GM19395 (cell line): ENCODE results near the gene SESN3.
A peak's percentile ranks its signal among the peaks of the same experiment; 100 is the strongest.
"Not testable (repeated sequence)": the region's sequence is repeated elsewhere in the genome, so short reads cannot be mapped to it uniquely, and the experiment has no call there.

ENCODE experiments used
- ATAC-seq: cut with Tn5 transposase; IDR thresholded peaks from one replicate; pipeline ENCODE4 v1.9.1; 2021; ENCODE audit warnings: mild to moderate bottlenecking, moderate library complexity; ENCODE audit not compliant: unreplicated experiment

Gene SESN3

GRCh38 chr11:95154514-95154913, 76.5 kb downstream of the SESN3 start:
- ATAC-seq = no peak

- no peak for ATAC-seq
Observed at GRCh38 chr11:95153857-95154246, 77.2 kb downstream of the SESN3 start.

DNA sequence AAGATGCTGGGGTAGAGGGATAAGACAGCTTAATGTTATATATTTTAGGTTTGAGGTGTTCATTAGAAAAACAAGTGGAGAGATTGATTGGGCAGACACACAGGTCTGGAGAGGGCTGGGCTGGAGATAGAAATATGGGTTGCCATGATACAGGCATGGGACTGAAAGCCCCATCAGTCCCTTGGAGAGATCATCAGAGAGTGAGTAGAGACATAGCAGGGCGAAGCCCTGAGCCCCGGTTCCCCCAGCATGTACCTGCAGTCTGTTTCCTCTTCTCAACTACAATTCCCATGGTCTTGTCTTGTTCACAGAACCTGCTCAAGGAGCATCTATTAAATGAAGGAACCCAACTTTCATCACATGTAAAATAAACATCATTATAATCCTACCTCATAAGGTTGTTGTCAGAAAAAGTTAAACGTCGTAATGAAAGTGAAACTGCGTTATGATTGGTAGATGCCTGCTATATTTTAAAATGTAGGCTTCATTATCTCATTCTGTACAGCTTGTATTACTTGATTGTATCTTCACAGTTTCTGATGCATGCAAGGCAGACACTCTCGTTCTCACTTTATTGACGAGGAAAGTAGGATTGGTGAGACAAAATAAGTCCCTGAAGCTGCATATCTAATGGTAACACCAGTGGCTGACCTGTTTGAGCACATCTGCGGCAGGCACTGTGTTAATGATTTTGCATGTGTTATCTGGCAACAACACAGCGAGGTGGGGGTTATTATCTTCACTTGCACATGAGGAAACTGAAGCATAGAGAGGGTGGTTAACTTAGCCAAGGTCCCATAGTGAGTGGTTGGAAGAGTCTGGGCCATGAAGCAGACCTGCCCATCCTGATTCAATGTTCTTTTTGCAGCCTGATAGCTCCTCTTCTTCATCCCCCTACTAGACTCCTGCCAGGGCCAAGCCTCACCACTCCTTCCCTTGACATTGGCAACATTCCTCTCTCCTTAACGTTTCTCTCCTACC, 77.8 kb downstream of the SESN3 start:
- no peak for ATAC-seq

DNA sequence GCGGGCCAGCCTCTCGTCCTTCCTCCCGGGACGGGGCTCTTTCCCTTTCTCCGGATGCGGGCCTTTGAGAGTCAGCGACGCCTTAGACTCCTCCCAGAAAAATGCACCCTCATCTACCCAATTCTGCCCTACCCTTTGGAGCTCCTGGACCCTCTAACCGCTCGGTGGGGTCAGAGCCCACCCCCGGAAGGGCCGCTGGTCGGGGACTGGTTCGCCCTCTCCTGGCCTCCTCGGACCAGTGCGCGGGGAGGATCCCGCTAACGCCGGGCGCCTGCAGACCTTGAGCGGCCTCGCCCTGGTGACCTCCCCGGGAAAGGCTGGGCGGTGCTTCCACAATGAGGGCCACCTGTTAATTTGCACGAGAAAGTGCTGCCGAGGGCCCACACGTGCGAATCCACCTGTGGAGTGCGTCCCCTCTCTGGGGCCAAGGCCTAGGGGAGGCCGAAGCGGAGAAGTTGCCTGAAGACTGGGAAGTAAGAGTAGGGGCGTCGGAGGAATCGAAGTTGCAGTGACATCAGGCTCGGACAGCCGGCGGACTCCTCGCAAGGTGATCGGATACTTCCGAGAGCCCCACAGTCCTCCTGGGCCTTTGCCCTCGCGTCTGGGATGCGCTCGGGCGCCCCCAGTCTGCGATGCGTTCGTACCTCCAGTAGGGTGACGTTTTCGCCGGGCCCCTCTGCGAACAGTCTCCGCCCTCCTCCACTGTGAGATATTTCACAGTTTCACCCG, 79.9 kb downstream of the SESN3 start:
- ATAC-seq = peak; percentile 85

DNA sequence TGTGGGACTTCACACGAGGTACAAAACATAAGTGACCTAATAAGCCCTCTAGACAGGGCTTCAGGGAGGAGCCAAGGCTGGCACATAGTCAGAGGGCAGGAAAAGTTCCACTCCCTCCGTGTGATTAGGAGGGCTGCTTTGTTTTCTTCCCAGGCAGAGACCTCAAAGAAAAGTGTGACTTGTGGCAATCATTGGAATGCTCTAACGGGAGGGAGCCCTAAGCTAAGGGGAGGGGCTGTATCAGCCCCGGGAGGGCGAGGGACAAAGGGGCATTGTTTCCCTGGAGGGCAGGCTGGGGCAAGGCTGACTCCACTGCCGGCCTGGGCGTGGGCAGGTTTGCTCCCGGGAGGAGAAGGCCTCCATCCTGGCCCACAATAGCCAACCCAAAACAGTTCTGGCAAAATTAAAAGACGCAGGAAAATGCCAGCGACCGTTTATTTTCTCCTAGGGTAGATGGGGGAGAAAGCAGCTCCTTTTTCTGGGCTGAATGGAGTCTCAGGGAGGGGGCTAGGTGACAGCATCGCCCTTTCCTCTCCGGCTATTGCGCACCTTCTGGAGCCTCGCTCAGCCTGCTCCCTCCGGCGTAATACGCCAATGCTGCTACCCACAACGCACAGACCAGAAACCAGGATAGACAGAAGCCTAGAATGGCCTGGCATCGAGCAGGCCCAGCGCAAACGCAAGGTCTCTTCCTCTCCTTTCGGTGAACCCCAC, 81.2 kb downstream of the SESN3 start:
- ATAC-seq = no peak

GRCh38 chr11:95148938-95149337, 82.1 kb downstream of the SESN3 start:
- no peak for ATAC-seq

- no peak for ATAC-seq
Observed at GRCh38 chr11:95148406-95148805, 82.6 kb downstream of the SESN3 start.

DNA sequence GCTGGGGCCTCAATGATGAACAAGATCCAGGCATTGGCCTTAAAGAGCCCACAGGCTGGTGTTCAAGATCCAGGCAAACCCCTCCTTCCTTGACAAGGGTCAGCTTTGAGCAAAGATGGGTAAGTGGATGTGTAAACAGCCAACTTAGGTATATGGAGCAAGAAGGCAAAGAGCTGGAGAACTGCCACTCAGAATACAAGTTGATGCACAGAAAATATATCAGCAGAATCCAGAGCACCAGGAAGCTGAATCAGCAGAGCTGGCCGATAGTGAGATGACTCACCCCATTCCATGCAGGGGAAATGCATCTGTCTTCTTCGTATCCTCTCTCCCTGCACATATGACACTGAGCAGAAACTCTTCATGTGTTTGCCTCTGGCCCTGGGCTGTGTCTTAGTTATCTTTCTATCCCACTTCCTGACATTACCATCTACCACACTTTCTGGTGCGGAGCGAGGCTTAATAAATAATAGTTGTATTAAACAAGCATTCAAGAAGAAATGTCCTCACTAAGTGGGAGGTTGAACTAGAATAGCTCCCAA, 83.6 kb downstream of the SESN3 start:
- no peak for ATAC-seq

GRCh38 chr11:95145430-95146060, 85.5 kb downstream of the SESN3 start:
- ATAC-seq = no peak

- ATAC-seq = no peak
Observed at GRCh38 chr11:95144313-95145235, 86.4 kb downstream of the SESN3 start.

DNA sequence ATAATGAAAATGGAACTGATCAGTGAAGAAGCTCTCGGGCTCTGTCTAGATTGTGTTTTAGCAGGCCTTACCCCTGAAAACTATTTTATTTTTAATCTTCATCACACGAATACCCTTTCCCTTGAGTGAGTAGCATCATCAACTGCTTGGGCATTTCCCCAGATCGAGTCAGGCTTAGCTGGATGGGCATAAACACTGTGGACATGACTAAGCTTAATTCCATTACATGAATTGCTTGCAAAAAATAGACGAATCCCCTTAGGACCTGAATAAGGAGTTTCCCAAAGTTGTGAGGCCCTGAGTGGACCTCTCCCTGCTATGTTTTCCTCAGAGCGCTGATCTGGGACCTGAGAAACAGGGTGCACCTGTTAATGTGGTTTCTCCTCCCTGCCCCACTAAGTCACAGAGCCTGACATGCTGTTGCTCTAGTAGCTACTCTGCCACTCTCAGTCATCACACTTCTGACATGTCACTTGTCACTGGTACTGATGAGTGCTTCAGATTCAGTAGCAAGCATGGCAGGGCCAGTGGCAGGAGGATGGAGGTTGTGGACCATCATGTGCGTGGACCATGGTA, 87.8 kb downstream of the SESN3 start:
- no peak for ATAC-seq

GRCh38 chr11:95142431-95142830, 88.6 kb downstream of the SESN3 start:
- no peak for ATAC-seq

- ATAC-seq = no peak
Observed at GRCh38 chr11:95140397-95141033, 90.5 kb downstream of the SESN3 start.

- peak; percentile 92 for ATAC-seq
Observed at GRCh38 chr11:95138448-95138847, 92.6 kb downstream of the SESN3 start.

DNA sequence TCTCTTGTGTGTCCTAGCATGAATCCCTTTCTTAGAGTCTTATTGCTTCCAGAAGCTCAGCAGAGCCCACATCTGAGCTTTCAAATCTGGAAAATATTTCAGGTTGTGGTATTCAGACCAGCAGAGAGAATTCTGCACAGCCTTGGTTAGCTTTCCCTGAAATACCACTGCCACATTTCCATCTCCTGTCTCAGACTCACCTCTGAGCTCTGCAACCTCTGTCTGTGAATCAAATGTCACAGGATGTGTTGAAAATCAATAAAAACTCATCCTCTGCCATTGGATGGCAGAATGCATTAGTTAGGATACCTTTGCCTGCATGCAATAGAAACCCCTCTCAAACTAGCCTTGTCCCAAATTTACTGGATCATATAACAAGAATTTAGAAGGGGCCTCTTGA, 93.7 kb downstream of the SESN3 start:
- no peak for ATAC-seq

DNA sequence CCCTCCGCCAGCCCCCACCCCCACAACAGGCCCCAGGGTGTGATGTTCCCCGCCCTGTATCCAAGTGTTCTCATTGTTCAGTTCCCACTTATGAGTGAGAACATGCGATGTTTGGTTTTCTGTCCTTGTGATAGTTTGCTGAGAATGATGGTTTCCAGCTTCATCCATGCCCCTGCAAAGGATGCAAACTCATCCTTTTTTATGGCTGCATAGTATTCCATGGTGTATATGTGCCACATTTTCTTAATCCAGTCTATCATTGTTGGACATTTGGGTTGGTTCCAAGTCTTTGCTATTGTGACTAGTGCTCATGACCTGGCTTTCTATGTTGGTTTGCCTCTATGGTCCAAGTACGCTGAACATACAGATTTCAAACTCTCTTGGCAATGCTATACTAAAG, 94.3 kb downstream of the SESN3 start:
- ATAC-seq = not testable (repeated sequence)

GRCh38 chr11:95135880-95136279, 95.1 kb downstream of the SESN3 start:
- ATAC-seq = no peak

DNA sequence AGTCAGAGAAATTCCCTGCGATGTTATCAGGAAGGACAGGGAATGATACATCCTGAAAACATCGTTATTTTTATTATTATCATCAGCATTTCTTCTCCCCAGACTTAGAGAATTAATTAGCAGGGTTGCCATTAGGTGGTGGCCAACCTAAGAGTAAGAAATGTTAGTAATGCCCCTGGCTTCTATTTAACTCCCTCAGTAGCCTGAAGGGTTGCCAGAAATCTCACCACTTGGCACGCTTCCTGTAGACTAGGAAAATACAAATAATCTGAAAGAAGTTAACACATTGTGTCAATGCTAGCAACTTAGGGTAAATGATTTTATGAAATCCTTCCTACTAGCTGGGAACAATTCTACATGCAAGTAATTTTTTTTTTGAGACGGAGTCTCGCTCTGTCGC, 95.8 kb downstream of the SESN3 start:
- no peak for ATAC-seq

DNA sequence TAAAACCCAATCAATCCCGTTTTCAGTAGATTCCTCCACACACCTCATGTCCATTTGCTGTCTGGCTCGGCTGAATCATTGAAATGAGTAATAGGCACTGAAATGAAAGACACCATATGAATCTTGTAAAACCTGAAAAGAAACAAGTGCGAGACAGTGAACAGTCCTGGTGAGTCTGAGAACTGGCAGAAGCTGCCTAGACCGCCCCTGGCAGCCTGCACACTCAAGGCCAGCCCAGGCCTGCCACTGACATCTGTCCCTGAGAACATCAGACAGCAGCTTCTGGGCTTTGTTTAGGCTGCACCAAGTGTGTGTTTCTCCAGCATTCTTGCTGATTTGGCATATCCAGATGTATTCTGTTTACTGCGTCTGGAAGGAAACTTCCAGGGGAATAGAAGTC, 96.5 kb downstream of the SESN3 start:
- ATAC-seq = no peak
